Measurements from ENCODE around the gene PKMYT1. TPM values are rescaled to one million over a fixed set of nuclear protein-coding genes. Genes with fewer than 3 reads are reported as not detected.

The PKMYT1 gene
- total and polyA plus RNA-seq, 11 donors = 0.72 to 11.9 (median 1.2) TPM

DNA sequence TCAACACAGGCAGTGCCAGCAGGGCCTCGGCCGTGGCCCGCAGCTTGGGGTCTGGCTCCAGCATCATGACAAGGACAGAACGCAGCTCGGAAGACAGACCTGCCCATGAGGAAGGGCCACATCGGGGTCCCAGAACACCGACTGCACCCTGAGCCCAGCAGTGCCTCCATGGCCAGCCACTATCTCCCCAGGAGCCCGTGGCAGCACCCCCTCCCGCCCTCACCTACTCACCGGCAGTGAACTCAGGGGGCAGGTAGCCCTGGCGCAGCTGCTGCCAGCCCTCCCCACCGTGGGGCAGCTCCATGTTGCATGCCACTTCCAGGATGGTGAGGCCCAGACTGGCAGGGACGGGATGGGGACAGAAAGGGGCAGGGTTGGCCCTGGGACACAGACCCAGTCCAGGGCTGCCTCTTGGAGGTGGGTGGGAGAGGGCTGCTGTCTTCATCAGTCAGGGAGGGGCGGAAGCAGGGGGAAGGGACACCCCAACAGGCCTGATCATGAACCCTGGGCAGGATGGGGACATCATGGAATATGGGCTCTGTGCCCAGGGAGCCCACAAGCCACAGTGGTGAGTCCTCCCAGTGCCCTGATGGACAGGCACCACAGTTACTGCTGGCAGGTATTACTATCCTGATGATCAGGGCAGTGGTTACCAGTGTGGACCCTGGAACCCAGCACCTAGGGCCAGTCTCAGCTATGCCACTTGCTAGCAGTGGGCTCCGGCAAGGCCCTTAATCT, 5.8 kb downstream of the PKMYT1 start:
- Histone ChIP-seq H3K27ac (no peak overlapping the region), H3K4me1 (peaks cover 0 to 23% (median 11%) of the 10 kb centered on the region in 12 donors), H3K27me3 (peaks cover 0 to 5% (median 2%) of the 10 kb centered on the region in 9 donors), H3K9me3 (no peaks in the 10 kb centered on the region), H3K36me3 (peaks cover 0 to 21% (median 0%) of the 10 kb centered on the region in 9 donors), H3K4me3 (no peak overlapping the region)
- intact Hi-C loops (cut with DNase I) = no loop called here
- TF ChIP-seq, protein P1, sequence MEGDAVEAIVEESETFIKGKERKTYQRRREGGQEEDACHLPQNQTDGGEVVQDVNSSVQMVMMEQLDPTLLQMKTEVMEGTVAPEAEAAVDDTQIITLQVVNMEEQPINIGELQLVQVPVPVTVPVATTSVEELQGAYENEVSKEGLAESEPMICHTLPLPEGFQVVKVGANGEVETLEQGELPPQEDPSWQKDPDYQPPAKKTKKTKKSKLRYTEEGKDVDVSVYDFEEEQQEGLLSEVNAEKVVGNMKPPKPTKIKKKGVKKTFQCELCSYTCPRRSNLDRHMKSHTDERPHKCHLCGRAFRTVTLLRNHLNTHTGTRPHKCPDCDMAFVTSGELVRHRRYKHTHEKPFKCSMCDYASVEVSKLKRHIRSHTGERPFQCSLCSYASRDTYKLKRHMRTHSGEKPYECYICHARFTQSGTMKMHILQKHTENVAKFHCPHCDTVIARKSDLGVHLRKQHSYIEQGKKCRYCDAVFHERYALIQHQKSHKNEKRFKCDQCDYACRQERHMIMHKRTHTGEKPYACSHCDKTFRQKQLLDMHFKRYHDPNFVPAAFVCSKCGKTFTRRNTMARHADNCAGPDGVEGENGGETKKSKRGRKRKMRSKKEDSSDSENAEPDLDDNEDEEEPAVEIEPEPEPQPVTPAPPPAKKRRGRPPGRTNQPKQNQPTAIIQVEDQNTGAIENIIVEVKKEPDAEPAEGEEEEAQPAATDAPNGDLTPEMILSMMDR (IDR thresholded peaks at IDR 0.05) = no peak
- DNase-seq = no peak
- WGBS, 4 donors = 93 to 98% (median 94%) methylated on average over 6 to 15 of the region's 15 CpGs
- no peak for ATAC-seq

DNA sequence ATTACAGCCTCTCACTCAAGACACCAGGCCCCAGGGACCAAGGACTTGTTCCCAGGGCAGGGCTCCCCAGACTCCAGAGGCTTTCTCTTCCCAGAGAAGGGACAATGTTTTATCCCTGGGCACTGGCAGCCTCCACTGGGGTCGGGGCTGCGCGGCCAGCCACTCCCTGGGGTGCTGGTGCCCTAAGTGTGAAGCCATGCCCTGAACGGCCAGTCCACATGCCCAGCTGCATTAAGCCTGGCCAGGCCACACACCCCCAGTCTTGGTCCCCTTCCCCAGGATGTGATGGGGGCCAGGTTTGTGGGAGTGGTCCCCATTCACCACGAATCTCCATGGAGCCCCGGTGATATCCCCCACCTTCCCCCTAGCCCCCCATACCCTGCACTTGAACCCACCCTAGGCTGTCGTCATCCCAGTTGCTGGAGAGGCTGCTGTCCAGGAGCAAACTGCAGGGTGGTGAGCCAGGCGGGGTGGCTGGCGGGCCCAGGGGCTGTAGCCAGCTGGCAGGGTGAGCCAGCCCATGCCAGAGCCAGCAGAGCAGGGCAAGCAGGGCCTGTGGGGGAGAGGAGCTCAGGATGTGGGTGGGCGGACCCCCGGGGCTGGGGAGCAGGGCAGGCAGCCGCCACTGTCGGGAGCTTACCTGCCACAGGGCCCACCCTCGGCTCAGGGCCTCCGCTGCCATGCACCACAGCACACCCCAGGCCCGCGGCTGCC, 6.5 kb downstream of the PKMYT1 start:
- Histone ChIP-seq H3K27me3 (no peaks in the 10 kb centered on the region), H3K36me3 (peaks cover 0 to 21% (median 0%) of the 10 kb centered on the region in 9 donors), H3K27ac (no peak overlapping the region), H3K4me3 (no peak overlapping the region), H3K9me3 (no peaks in the 10 kb centered on the region), H3K4me1 (peaks cover 0 to 24% (median 12%) of the 10 kb centered on the region in 12 donors)
- intact Hi-C loops (cut with DNase I) = no loop called here
- TF ChIP-seq, protein P1 (IDR thresholded peaks at IDR 0.05) = no peak
- no peak for TF ChIP-seq POLR2A (IDR thresholded peaks at IDR 0.05)
- whole genome bisulfite sequencing, 4 donors = 80 to 89% (median 87%) methylated on average over 4 to 17 of the region's 17 CpGs
- no peak for ATAC-seq
- no peak for DNase-seq

DNA sequence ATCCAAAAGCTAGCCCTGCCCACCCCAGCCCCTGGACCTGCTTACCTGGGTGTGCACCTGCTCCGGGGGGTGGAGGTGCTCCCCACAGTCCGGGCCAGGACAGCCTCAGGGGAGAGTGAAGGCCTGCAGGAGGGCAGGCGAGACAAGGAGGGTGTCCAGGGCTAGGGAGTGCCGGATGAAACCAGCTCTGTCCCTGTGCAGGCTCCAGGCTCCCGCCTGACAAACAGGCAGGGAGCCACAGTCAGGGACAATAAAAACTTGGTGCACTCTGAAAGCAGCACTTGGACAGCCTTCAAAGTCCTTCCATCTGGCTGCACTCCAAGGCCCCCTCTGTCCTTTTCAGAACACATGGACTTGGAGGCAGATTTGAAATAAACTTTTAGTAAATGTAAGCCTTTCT, 7.2 kb downstream of the PKMYT1 start:
- Histone ChIP-seq H3K9me3 (no peaks in the 10 kb centered on the region), H3K27ac (no peak overlapping the region), H3K4me1 (peaks cover 0 to 31% (median 18%) of the 10 kb centered on the region in 12 donors), H3K36me3 (peaks cover 0 to 21% (median 0%) of the 10 kb centered on the region in 9 donors), H3K4me3 (no peak overlapping the region), H3K27me3 (peaks cover 0 to 4% (median 2%) of the 10 kb centered on the region in 9 donors)
- intact Hi-C loops (cut with DNase I) = no loop called here
- WGBS, 4 donors = 43 to 87% (median 66%) methylated on average over 4 to 5 of the region's 5 CpGs
- ATAC-seq (no peak), DNase-seq (no peak)
- no peak for TF ChIP-seq POLR2A (IDR thresholded peaks at IDR 0.05)
- TF ChIP-seq, protein P1 (IDR thresholded peaks at IDR 0.05) = no peak
